ENCODE results near the gene MGMT.

The MGMT gene

GRCh38 chr10:129624526-129624925 is 157.5 kb downstream of the MGMT start:
- DNase-seq (ENCODE audit: low read depth in 2 of 2): no peak

DNA sequence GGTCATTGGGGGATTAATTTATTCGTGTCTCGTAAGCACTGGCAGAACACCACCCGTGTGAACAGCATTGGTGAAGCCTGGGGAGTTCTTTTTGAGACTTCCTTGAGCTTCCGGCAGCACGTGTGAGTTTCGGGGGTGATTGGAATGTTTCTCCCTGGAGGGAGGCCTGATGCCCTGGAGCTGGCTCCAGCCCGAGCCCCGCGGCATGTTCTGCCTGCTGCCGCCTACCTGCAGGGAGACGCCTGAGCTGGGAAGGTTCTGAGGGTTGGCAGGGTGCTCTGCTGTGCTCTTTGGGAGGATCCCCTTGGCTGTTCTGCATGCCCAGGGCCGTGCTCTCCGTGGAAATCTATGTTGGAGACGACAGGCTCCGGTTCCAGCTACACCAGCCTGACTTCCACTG is 159.3 kb downstream of the MGMT start:
- no peak for DNase-seq (ENCODE audit: low read depth in 2 of 2)

DNA sequence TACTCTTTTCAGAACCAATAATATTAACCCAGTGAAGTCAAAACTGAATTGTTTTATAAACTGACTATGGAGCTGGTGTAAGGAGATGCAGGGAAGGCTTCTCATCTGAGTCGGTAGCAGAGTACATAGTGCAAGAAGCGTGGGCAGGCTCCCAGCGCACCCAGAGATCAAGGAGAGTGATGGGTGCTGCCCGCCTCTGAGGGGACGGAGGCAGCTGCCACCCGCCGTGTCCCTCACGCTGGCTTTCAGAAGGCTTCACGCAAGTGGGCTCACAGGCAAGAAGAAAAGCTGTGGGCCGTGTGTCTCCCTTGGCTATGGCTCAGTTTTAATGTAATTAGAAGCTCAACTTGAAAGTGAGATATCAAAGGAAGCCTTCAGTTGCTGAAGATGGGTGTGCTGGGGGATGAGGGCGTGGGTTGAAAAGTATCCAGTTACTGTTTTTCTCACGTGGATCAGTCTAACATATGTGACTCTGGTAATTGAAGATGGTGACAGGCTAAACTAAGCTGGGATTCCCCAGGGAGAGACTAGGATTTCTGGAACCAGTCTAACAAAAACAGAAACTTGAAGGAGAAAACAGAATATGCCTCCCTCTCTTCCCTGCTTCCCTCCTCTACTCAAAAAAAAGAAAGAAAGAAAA is 159.9 kb downstream of the MGMT start:
- DNase-seq (ENCODE audit: low read depth in 2 of 2): no peak

DNA sequence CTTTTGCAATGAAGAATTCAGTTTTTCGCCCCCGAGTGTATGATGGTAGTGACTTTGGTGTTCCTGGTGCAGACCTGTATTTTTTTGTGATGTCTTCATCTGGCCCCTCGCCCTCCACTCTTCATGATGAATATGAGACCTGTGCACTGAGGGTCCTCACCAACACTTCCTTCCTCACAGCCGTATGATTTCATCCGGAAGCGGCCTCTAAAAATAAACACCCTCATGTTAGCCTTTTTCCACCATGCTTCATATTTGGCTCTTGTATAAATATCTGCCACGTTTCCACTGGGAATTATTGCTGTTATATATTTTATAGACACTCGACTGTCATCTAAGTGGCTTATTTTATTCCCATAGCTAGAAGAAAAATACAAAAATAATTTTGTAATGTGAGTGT is 160.4 kb downstream of the MGMT start:
- no peak for DNase-seq (ENCODE audit: low read depth in 2 of 2)

- no peak for DNase-seq (ENCODE audit: low read depth in 2 of 2)
These were observed 161.8 kb downstream of the MGMT start for GRCh38 chr10:129628823-129629222.

DNA sequence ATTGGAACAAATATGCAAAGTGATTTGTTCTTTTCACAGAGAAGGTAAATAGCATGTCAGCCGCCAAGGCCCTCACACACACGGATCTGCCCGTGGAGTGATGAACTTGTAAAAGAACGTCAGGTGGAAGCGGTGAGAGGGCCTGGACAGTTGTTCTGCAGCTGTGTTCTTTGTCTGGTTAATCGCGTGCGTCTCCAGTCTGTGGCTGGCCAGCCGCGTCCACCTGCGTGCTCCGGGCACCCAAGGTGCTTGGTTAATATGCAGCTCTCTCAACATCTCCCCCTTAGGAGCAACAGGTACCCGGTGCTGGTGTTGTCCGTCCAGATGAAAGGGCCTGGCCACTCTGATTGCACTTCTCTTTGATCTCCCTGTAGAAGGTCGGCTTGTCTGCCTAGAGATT is 162.9 kb downstream of the MGMT start:
- no peak for DNase-seq (ENCODE audit: low read depth in 2 of 2)

DNA sequence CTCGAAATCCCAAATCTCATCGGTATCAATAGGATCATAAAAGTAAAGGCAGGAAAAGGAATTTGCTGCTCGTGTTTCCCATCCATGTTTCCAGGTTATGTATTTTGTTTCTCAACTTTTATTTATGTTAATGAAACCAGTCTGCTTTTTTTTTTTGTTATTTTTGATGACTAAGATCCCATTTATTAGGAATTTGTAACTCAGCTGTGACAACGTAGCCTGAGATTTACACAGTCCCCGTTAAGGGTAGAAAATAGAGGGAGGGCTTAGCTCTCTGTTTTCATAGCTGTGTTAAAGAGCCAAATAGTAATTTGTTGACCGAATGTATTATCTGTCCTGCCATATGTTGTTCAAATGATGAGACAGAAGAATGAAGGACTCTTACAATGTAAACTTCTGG is 164.0 kb downstream of the MGMT start:
- no peak for DNase-seq (ENCODE audit: low read depth in 2 of 2)

DNA sequence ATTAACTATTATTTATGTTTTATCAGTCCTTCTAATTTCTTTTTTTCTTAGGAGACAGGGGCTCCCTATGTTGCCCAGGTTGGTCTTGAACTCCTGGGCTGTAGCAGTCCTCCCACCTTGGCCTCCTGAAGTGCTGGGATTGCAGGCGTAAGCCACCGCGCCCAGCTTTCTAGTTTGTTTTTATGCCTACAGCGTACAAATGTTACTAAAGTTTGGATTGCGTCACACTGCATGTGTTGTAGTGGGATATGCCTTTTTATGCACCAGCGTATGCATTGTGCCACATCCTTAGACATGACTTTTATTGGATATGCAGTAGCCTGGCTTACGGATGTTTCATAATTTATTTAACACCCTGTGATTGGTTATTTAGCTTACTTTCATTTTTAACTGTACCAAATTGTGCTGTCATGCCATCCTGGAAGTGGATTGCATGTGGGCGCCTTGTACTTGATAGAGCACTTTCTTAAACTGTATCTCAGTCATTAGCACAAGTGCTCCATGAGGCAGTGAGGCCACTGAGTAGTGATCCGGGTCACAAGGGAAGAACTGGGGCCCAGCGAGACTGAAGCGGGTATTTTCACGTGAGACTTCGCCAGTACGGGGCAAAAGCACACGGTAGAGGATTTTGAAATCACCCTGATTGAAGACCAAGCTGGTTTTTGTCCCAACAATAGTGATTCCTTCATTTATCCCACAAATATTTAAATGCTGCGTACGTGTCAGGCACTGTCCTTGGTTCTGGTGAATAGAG is 165.0 kb downstream of the MGMT start:
- DNase-seq (ENCODE audit: low read depth in 2 of 2): no peak

GRCh38 chr10:129637010-129637409 is 170.0 kb downstream of the MGMT start:
- DNase-seq (ENCODE audit: low read depth in 2 of 2): no peak

DNA sequence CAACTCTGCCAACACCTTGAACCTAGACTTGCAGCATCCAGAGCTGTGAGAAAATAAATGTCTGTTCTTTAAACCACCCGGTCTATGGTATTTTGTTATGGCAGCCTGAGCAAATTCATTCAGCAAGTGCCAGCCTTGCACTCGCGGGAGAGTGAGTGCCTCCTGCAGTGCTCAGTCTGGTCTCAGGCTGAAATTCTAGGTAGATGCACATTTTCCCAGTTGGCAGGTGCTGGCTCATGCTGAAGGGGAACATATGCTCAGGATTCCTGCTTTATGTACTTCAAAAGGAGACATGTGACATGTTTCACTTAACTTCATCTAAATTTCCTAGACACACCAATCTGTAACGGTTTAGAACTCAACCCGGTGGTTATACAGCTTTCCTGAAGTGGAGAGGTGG is 170.8 kb downstream of the MGMT start:
- no peak for DNase-seq (ENCODE audit: low read depth in 2 of 2)

DNA sequence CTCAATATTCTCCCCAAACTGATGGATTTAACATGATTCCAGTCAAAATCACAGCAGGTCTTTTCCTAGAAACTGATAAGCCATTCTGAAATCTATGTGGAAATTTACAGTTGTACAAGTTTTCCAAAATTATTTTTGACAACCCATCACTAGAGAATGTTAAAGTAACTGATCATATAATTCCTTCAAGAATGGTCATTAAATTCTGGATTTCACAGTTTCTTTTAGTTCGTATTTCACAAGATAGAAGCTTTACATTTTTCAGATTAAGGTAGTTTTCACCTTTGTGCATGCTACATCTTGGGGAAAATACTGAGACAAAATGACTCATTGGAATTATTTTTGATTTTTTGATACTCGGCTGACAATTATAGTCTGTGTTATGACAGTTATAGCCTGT is 174.3 kb downstream of the MGMT start:
- DNase-seq (ENCODE audit: low read depth in 2 of 2): no peak

DNA sequence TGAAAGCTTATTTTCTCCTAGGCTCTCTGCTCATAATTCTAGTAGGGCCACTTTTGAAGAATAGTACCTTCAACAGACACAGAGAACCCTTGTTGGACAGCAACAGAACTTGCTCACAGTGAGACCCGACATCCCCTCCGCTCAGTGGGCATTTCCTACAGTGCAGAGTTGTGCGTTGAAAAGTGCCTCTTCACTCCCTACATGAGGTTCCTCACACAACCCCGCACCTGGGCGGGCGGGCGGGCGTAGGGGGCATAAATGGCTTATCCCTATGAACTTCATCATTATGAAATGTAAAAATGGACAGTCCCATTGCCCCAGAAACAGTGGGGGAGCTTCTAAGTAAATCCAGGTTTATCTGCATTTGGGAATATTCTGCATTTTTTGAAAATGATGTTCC is 174.9 kb downstream of the MGMT start:
- no peak for DNase-seq (ENCODE audit: low read depth in 2 of 2)

DNA sequence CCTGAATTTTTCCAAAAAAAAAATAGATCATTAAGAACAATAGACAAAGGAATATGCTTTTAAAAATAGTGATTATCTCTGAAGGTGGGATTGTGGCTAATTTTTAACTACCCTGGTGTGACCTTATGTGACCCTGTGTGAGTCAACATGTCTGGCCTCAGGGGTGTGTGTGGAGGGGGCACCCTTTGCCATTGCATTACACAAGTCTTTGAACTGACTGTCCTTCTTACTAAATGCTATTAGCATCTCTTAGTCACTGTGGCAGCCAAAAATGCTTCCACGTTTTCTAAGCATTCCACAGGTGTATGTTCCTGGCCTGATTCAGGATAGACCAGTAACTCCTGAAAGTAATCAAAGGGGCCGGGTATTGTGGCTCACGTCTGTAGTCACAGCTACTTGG is 175.4 kb downstream of the MGMT start:
- DNase-seq (ENCODE audit: low read depth in 2 of 2): no peak

DNA sequence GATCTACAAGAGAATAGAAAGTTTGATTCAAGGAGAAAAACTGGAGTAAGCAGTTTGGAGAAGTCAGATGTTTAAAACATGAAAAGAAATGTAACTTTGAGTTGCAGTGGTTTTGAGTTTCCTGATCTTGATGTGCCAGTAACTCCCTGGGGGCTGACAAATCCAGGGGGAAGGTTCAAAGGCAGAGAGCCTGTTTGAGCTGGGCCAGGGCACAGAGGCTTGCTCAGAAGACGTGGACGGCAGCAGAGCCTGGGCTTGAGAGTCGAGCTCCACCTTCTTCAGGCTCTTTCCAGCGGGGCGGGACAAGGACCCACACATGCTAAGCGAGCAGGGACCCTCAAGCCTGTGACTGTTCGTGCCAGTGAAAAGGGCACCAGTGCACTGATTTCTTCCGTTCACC is 176.2 kb downstream of the MGMT start:
- no peak for DNase-seq (ENCODE audit: low read depth in 2 of 2)

DNA sequence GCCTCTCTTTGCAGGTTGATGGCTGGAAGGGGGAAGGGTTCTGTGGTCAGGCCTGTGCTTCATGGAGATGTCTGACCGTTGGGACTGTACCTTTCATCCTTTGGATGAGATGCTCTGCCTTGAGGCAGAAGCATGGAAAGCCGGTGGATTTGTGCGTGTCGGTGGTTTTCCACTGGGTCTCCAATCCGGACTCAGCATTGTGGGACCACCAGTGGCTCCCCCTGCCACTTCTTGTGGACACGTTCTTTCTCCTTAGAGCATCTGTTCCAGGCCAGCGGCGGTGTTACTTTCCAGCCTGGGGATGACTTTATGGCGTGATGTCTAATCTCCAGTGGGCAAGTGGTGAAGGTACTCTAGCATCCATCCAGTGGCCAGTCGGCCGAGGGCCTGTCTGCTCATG is 178.4 kb downstream of the MGMT start:
- DNase-seq (ENCODE audit: low read depth in 2 of 2): no peak

GRCh38 chr10:129646973-129647372 is 179.9 kb downstream of the MGMT start:
- no peak for DNase-seq (ENCODE audit: low read depth in 2 of 2)

DNA sequence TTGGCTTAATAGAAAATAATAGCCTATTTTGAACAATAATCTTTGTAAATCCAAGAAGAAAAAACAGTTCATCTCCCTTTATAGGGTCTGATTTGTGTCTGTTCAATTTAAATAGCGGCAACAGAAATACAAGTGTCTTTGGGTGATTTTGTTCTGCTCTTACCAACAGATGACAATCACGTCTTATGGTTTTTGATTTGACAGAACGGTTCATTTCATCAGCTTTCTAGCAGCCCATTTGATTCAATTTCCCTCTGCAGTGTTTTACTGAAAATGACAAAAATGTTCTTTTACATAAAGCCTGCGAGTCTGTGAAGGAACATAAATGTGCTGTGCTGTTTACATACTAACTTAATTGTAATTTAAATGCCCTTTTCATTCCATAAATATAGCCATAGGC is 180.5 kb downstream of the MGMT start:
- DNase-seq (ENCODE audit: low read depth in 2 of 2): no peak

GRCh38 chr10:129648856-129649255 is 181.8 kb downstream of the MGMT start:
- DNase-seq (ENCODE audit: low read depth in 2 of 2): no peak

DNA sequence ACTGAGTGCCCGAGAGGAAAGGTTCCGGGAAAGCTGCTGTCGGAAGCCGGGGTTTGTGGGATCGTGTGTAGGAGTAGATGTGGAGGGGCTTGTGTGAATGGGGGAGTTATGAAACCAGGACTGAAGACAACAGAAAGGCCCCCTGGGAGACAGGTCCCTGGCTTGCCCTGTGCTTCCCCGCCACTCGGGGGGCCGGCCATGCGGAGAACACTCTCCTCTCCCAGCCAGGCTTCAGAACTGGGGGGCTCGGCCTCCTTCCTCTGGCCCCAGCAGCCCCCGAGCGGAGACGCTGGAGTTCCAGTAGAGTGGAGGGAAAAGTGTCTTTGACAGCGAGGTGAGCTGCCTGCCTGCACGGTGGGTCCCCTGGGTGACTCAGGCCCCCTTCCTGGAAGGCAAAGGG is 185.0 kb downstream of the MGMT start:
- DNase-seq (ENCODE audit: low read depth in 2 of 2): no peak

GRCh38 chr10:129652521-129653201 is 185.6 kb downstream of the MGMT start:
- DNase-seq (ENCODE audit: low read depth in 2 of 2): no peak

DNA sequence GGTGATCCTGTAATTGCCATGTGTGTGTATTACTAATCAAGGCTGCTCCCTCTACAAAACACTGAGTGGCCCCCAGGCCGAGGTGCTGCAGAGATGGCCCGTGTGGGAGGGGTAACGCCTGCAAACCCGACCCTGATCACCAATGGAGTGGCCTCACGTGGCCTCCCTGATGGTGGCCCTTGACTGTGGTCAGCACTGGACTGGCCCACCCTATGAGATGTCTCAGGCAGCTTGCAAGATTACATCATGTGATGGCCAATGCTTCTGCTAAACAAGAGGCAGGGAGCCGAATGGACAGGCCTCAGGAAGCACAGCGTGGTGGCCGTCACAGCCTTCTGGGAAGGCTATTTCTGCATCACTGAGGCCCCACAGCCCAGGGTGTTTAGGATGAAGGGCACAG is 186.4 kb downstream of the MGMT start:
- no peak for DNase-seq (ENCODE audit: low read depth in 2 of 2)

DNA sequence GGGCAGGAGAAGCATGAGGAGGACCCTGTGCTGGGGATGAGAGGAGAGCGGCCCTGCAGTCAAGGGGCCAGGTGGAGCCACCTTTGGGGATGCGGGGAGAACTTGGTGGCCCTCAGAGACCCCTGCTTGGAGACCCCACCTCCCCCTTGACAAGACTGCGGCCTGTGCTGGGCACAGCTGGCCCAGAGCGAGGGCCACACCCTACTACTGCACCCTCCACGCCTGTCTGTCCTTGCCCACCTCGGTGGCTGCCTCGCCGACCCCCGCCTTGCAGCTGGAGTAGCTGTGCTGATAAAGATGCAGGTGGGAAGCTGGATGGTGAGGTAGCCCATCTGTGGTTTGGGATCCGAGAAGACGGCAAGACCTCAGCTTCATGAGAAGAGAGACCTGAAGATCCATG is 186.8 kb downstream of the MGMT start:
- DNase-seq (ENCODE audit: low read depth in 2 of 2): no peak

- DNase-seq (ENCODE audit: low read depth in 2 of 2): no peak
These were observed 187.4 kb downstream of the MGMT start for GRCh38 chr10:129654461-129654860.

Data from stimulated activated CD4-positive, alpha-beta T cell treated with anti-CD3 and anti-CD28 coated beads, Interleukin-12 subunit alpha, Interleukin-12 subunit beta, amount 100 ng/mL, for 24 hours (primary cell).